Esophagus squamous epithelium (tissue), 5 donors: Measurements from ENCODE around the gene MYO18A. TPM values are rescaled to one million over a fixed set of nuclear protein-coding genes. Genes with fewer than 3 reads are reported as not detected.

Source experiments
- DNase-seq: peaks from one replicate; lab custom pipeline; 2025; lab: John Stamatoyannopoulos, UW
- H3K27ac ChIP-seq, 4 donors: fragments of 200-600 bp; sonication (generic); one replicate each; pipeline ENCODE4 v1.5.1; 2016 to 2019; ENCODE audit warnings: mild to moderate bottlenecking in 1 of 4
- H3K27me3 ChIP-seq, 4 donors: fragments of 200-600 bp; sonication (generic); 1 replicate in 3 of 4; 2 replicates in 1 of 4; pipeline versions ENCODE4 v1.5.1 to v1.6.0; 2017 to 2021; ENCODE audit warnings: antibody characterized with exemption in 1 of 4
- H3K36me3 ChIP-seq, 3 donors: fragments of 200-600 bp; sonication (generic); one replicate each; pipeline ENCODE4 v1.5.1; 2016 to 2019
- H3K4me1 ChIP-seq, 3 donors: fragments of 200-600 bp; sonication (generic); one replicate each; pipeline ENCODE4 v1.5.1; 2017 to 2019
- H3K4me3 ChIP-seq, 4 donors: fragments of 200-600 bp; sonication (generic); 1 replicate in 3 of 4; 2 replicates in 1 of 4; pipeline ENCODE4 v1.5.1; 2016 to 2019; ENCODE audit warnings: mild to moderate bottlenecking in 2 of 4, moderate library complexity in 1 of 4
- H3K9me3 ChIP-seq, 3 donors: fragments of 200-600 bp; sonication (generic); one replicate each; pipeline ENCODE4 v1.5.1; 2016 to 2019
- CTCF ChIP-seq, 6 experiments: fragments of 450-650 bp in 4 of 6; fragments of 200-600 bp in 2 of 6; sonication (generic) in 2 of 6; IDR thresholded peaks; one replicate each; pipeline ENCODE4 v1.5.1; 2016 to 2019; ENCODE audit warnings: antibody characterized with exemption in 6 of 6, mild to moderate bottlenecking in 4 of 6, moderate library complexity in 4 of 6
- POLR2A ChIP-seq, 4 donors: fragments of 450-650 bp; IDR thresholded peaks; one replicate each; pipeline ENCODE4 v1.6.1; 2017; ENCODE audit warnings: antibody characterized with exemption in 4 of 4, mild to moderate bottlenecking in 4 of 4, moderate library complexity in 3 of 4
- whole genome bisulfite sequencing, 2 donors: methylation state at CpG; one replicate each; pipeline ENCODE4 v1.1.5; 2018; 5-methylcytosine and 5-hydroxymethylcytosine counted together
- intact Hi-C: fragments of 100-400 bp; cut with DNase I; formaldehyde crosslinking; loops from one replicate; pipeline ENCODE4 v1.15.0; 2022
- total RNA-seq, 4 donors: library from RNA; depleted of rRNA; stranded (reverse); fragments of >200 nt; gene quantifications; one replicate each; pipeline ENCODE4 v1.1.0, GENCODE V29; 2016
- donor health status: DM: yes; HTN: yes; CAD: no.

MYO18A gene
- total RNA-seq, 4 donors from 2014 or later = 44.0 to 74.9 (median 68.5) TPM

DNA sequence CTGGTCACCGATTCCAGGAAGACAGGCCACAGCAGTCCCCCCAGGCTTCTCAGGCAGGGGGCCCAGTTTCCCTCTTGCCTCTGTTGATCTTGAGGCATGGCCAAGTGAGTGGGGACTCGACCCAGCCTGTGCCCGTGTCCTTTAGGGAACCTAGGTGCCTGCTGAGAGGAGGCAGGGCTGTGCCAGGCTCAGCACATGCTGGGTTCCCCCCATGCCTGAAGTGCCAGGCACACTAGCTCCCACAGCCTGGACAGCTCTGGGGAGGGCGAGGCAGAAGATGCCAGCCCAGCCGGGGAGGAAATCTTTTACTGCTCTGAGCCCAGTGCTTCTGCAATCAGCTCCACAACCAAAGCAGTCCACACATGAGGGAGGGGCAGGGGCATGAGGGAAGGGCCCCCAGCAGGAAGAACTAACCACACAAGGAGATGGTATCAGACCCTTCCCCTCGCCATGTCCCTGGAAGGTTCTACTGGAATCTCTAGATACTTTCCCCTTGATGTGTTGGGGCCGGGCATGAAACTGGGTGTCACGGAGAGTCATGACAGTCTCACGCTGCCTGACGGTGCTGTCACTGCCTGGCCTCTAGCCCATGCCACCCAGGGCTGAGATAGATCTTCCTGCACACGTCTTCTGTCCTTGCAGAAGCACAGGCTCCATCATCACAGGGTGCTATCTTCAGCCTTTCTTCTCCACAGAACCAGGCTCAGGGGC is 25.5 kb downstream of the MYO18A start:
- Histone ChIP-seq H3K4me1 (peaks cover 61 to 89% (median 80%) of the 10 kb centered on the region in 3 donors), H3K27ac (peak overlapping the region; percentile 80 to 87 (median 85)), H3K36me3 (peaks cover 0 to 4% (median 0%) of the 10 kb centered on the region in 3 donors), H3K27me3 (no peaks in the 10 kb centered on the region), H3K4me3 (peak overlapping the region in 1 of 4 donors; percentile 22), H3K9me3 (no peaks in the 10 kb centered on the region)
- no peak for DNase-seq
- intact Hi-C loops = loop anchor here (10.0 kb wide), 1 partner anchor 140 kb away; the partner anchor contains the start of gene NUFIP2
- TF ChIP-seq POLR2A (IDR thresholded peaks at IDR 0.05) (no peak), CTCF (IDR thresholded peaks at IDR 0.05) (no peak)
- WGBS, 2 donors = 57 to 59% methylated on average over 1 to 3 of the region's 11 CpGs

- Histone ChIP-seq H3K4me1 (peaks cover 48 to 81% (median 62%) of the 10 kb centered on the region in 3 donors), H3K4me3 (no peak overlapping the region), H3K27ac (peak overlapping the region in 2 of 4 donors; percentile 17 to 86), H3K36me3 (peaks cover 0 to 4% (median 0%) of the 10 kb centered on the region in 3 donors), H3K27me3 (no peaks in the 10 kb centered on the region), H3K9me3 (no peaks in the 10 kb centered on the region)
- TF ChIP-seq CTCF (IDR thresholded peaks at IDR 0.05) = no peak
- TF ChIP-seq POLR2A (IDR thresholded peaks at IDR 0.05) = no peak
- 40 to 83% methylated on average over 1 of the region's 4 CpGs for WGBS, 2 donors
- intact Hi-C loops = loop anchor here (10.0 kb wide), 1 partner anchor 143 kb away; the partner anchor contains the start of gene NUFIP2
- DNase-seq = no peak
Measured at GRCh38 chr17:29151567-29151966, 28.6 kb downstream of the MYO18A start.

GRCh38 chr17:29150161-29150560 is 30.0 kb downstream of the MYO18A start:
- H3K27ac ChIP-seq = peak overlapping the region; percentile 82 to 90 (median 88)
- intact Hi-C loops = loop anchor here (10.0 kb wide), 1 partner anchor 145 kb away; the partner anchor contains the start of gene NUFIP2

GRCh38 chr17:29149431-29150064 is 30.6 kb downstream of the MYO18A start:
- Histone ChIP-seq H3K4me1 (peaks cover 27 to 74% (median 50%) of the 10 kb centered on the region in 3 donors), H3K36me3 (peaks cover 0 to 4% (median 0%) of the 10 kb centered on the region in 3 donors), H3K9me3 (no peaks in the 10 kb centered on the region), H3K27me3 (no peaks in the 10 kb centered on the region), H3K27ac (peak overlapping the region; percentile 82 to 90 (median 88)), H3K4me3 (peak overlapping the region; percentile 35 to 76 (median 54))
- DNase-seq = no peak
- TF ChIP-seq POLR2A (IDR thresholded peaks at IDR 0.05) = no peak
- TF ChIP-seq CTCF (IDR thresholded peaks at IDR 0.05) = no peak
- 0 to 33% methylated on average over 1 to 2 of the region's 8 CpGs for WGBS, 2 donors
- intact Hi-C loops = loop anchor here (5.0 to 10.0 kb wide), 3 partner anchors 33 to 145 kb away; partner anchors contain the start of genes MYO18A and NUFIP2

More at GRCh38 chr17:29150161-29150560, 30.0 kb downstream of the MYO18A start:
- Histone ChIP-seq H3K9me3 (no peaks in the 10 kb centered on the region), H3K4me1 (peaks cover 34 to 76% (median 54%) of the 10 kb centered on the region in 3 donors), H3K4me3 (no peak overlapping the region), H3K27me3 (no peaks in the 10 kb centered on the region), H3K36me3 (peaks cover 0 to 4% (median 0%) of the 10 kb centered on the region in 3 donors)
- no peak for DNase-seq
- WGBS, 2 donors = 0% methylated on average over 1 of the region's 2 CpGs; no CpG with 5 or more reads in 1 of the 2 donors
- no peak for TF ChIP-seq POLR2A (IDR thresholded peaks at IDR 0.05)

DNA sequence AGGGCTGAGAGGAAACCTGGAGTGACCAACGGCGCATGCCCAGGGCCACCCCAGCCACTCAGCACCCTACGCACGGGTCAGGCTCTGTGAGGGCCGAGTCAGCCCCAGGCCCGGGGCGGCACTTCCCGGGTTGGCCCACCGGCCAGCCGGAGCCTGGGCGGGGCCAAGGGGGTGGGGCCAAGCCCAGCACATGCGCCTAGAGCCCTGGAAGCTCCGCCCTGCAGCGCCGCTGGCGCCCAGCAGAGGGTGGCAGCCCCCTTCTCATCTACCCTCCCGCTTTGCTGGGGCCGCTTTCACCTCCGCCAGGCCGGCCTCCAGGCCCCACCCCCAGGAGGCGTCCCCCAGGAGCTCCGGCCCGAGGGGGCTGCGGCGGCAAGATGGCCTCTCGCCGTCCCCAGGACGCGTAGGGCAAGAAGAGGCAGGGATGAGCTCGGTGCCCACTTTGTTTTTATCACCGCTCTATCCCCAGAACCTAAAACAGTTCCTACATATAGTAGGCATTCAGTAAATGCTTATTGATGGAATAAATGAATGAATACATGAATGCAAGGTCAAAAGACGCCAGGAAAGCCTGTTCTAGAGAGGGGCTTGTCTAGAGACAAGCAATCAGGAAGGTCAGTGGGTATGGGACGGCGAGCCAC is 31.3 kb downstream of the MYO18A start:
- peaks cover 26 to 73% (median 44%) of the 10 kb centered on the region in 3 donors for H3K4me1 ChIP-seq

More for the DNA sequence above, 31.3 kb downstream of the MYO18A start:
- Histone ChIP-seq H3K27ac (peak overlapping the region; percentile 82 to 90 (median 88)), H3K4me3 (peak overlapping the region; percentile 35 to 76 (median 54)), H3K36me3 (peaks cover 0 to 4% (median 0%) of the 10 kb centered on the region in 3 donors), H3K9me3 (no peaks in the 10 kb centered on the region), H3K27me3 (no peaks in the 10 kb centered on the region)
- 0 to 6% methylated on average over 1 to 9 of the region's 34 CpGs for WGBS, 2 donors
- peak; percentile 57 for DNase-seq
- intact Hi-C loops = loop anchor here (5.0 kb wide), 2 partner anchors 33 to 68 kb away; partner anchors contain the start of gene MYO18A
- peak in 1 of 4 donors; percentile 46 for TF ChIP-seq POLR2A (IDR thresholded peaks at IDR 0.05)
- TF ChIP-seq CTCF (IDR thresholded peaks at IDR 0.05) = peak; percentile 92 to 99 (median 96)
